Measurements from ENCODE around the gene MED13L.

Gene MED13L

GRCh38 chr12:116123451-116124258, 153.8 kb downstream of the MED13L start:
- peak; percentile 89 for DNase-seq

GRCh38 chr12:116122628-116123027, 154.9 kb downstream of the MED13L start:
- no peak for DNase-seq

- no peak for DNase-seq
These were observed 156.0 kb downstream of the MED13L start for GRCh38 chr12:116121453-116121871.

GRCh38 chr12:116116650-116117424, 160.7 kb downstream of the MED13L start:
- DNase-seq = no peak

- no peak for DNase-seq
These were observed 163.9 kb downstream of the MED13L start for GRCh38 chr12:116113398-116114130.

- no peak for DNase-seq
These were observed 170.6 kb downstream of the MED13L start for GRCh38 chr12:116106870-116107269.

GRCh38 chr12:116104167-116104767, 173.2 kb downstream of the MED13L start:
- no peak for DNase-seq

GRCh38 chr12:116101991-116102390, 175.5 kb downstream of the MED13L start:
- DNase-seq = no peak

- no peak for DNase-seq
These were observed 177.7 kb downstream of the MED13L start for GRCh38 chr12:116099652-116100432.

- no peak for DNase-seq
These were observed 180.6 kb downstream of the MED13L start for GRCh38 chr12:116096874-116097273.

GRCh38 chr12:116094475-116094874, 183.0 kb downstream of the MED13L start:
- no peak for DNase-seq

- no peak for DNase-seq
These were observed 183.6 kb downstream of the MED13L start for GRCh38 chr12:116093915-116094314.

- no peak for DNase-seq
These were observed 184.7 kb downstream of the MED13L start for GRCh38 chr12:116092776-116093175.

GRCh38 chr12:116092162-116092561, 185.3 kb downstream of the MED13L start:
- no peak for DNase-seq

- no peak for DNase-seq
These were observed 185.9 kb downstream of the MED13L start for GRCh38 chr12:116091579-116091978.

- no peak for DNase-seq
These were observed 187.0 kb downstream of the MED13L start for GRCh38 chr12:116090516-116090915.

- no peak for DNase-seq
These were observed 188.4 kb downstream of the MED13L start for GRCh38 chr12:116089080-116089479.

- no peak for DNase-seq
These were observed 189.5 kb downstream of the MED13L start for GRCh38 chr12:116087962-116088361.

- no peak for DNase-seq
These were observed 190.1 kb downstream of the MED13L start for GRCh38 chr12:116087399-116087798.

- no peak for DNase-seq
These were observed 197.1 kb downstream of the MED13L start for GRCh38 chr12:116080415-116080814.

- DNase-seq = no peak
These were observed 199.1 kb downstream of the MED13L start for GRCh38 chr12:116078396-116078795.

- no peak for DNase-seq
These were observed 200.1 kb downstream of the MED13L start for GRCh38 chr12:116077431-116077830.

Measured in NCI-H1436 treated with DMSO at 0.1 percent for 48 hours (cell line).